Measurements from ENCODE around the gene ESR2.

ESR2 gene

DNA sequence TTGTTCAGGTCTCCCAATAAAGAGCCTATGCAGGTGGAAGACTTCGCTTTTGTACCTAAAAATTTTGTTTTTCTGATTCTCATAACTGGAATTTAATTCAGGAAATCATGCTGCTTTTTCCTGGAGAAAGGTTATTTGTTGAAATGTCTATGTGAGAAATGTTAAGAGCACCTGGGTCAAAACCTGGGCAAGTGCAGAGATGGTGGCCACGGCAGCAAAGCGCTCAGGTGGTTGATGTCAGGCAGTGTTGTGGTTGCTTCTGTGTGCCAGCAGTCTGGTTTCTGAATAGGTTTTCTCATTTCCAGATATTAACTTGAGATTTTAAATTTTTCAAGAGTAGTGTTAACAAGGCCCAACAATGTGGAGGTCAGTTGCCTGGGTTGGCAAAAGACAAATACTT lies 96.2 kb downstream of the ESR2 start:
- Histone ChIP-seq H3K27me3 (ENCODE audit: control insufficient read depth in 3 of 3, insufficient read depth in 3 of 3, low read depth in 1 of 3, low read length in 3 of 3) (no peaks in the 10 kb centered on the region), H2BK12ac (ENCODE audit: low read length) (no peak overlapping the region), H3K14ac (ENCODE audit: low read length) (no peak overlapping the region), H3K4me1 (ENCODE audit: control insufficient read depth in 2 of 2, insufficient read depth in 1 of 2, low read depth in 1 of 2, low read length in 2 of 2) (peaks cover 15 to 25% of the 10 kb centered on the region in 2 donors), H3K36me3 (replicated peaks in 1 of 2; ENCODE audit: control insufficient read depth in 2 of 2, insufficient read depth in 2 of 2, low read length in 2 of 2) (peaks cover 1 to 15% of the 10 kb centered on the region in 2 donors), H3K18ac (ENCODE audit: low read length) (no peak overlapping the region), H3K23ac (ENCODE audit: low read depth, low read length, poor library complexity) (no peak overlapping the region), H3K79me1 (ENCODE audit: low read depth, low read length) (no peaks in the 10 kb centered on the region), H3K4me3 (ENCODE audit: low read length in 2 of 2) (no peak overlapping the region), H2BK15ac (ENCODE audit: low read length) (no peak overlapping the region), H3K4me2 (ENCODE audit: insufficient read depth, low read length, poor library complexity, severe bottlenecking) (no peak overlapping the region), H2AK5ac (ENCODE audit: low read depth, low read length) (no peak overlapping the region), H3K27ac (replicated peaks; ENCODE audit: low read length) (no peak overlapping the region), H2BK5ac (ENCODE audit: low read length) (no peak overlapping the region), H3K9ac (ENCODE audit: low read depth, low read length, poor library complexity) (no peak overlapping the region), H2BK120ac (ENCODE audit: low read depth, low read length) (no peak overlapping the region), H3K4ac (ENCODE audit: low read length) (no peak overlapping the region), H2AFZ (ENCODE audit: low read length) (no peak overlapping the region), H3K9me3 (replicated peaks in 1 of 2; ENCODE audit: control insufficient read depth in 2 of 2, insufficient read depth in 1 of 2, low read depth in 1 of 2, low read length in 2 of 2) (peaks cover 0 to under 1% of the 10 kb centered on the region in 2 donors), H4K91ac (ENCODE audit: low read depth, low read length, poor library complexity) (no peak overlapping the region), H4K8ac (ENCODE audit: low read depth, low read length) (no peak overlapping the region)
- DNase-seq (ENCODE audit: low spot score), result no peak
- no CpG with 5 or more reads among the region's 3 CpGs for WGBS, 2 donors (ENCODE audit: extremely low coverage in 2 of 2, insufficient read length in 2 of 2, insufficient replicate concordance in 1 of 2)

DNA sequence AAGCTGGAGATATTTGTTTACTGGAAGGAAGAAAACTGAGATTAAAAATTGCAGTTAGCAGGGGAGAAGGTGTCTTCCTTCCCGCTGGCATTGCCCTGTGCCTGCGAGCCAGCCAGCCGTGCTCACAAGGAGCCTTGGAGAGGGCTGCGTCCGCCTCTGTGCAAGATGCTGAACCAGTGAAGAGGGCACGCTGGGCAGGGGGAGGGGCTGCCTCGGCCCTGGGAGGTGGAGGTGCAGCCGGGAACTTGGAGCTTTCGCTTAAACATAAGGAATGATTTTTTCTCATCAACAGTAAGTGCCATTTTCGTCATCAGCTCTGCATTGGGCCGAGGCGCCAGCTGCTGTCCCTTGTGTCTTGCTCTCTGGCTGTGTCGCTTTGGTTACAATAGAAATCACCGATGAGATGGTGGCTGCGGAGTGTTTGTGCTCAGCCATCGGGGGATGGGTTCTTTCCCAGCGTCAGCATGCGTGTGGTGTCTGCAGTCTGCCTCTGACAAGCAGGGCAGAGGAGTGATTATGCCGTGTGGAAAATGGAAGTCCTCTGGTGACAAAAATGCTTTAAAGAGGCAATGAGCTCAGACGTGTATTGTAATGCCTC lies 97.3 kb downstream of the ESR2 start:
- Histone ChIP-seq H3K36me3 (replicated peaks in 1 of 2; ENCODE audit: control insufficient read depth in 2 of 2, insufficient read depth in 2 of 2, low read length in 2 of 2) (peaks cover 2 to 12% of the 10 kb centered on the region in 2 donors), H3K27ac (replicated peaks; ENCODE audit: low read length) (no peak overlapping the region), H3K18ac (ENCODE audit: low read length) (peak overlapping the region; percentile 15), H2BK5ac (ENCODE audit: low read length) (no peak overlapping the region), H3K79me1 (ENCODE audit: low read depth, low read length) (no peaks in the 10 kb centered on the region), H4K91ac (ENCODE audit: low read depth, low read length, poor library complexity) (no peak overlapping the region), H3K23ac (ENCODE audit: low read depth, low read length, poor library complexity) (no peak overlapping the region), H2BK12ac (ENCODE audit: low read length) (no peak overlapping the region), H3K9ac (ENCODE audit: low read depth, low read length, poor library complexity) (no peak overlapping the region), H2AK5ac (ENCODE audit: low read depth, low read length) (no peak overlapping the region), H3K14ac (ENCODE audit: low read length) (no peak overlapping the region), H3K9me3 (replicated peaks in 1 of 2; ENCODE audit: control insufficient read depth in 2 of 2, insufficient read depth in 1 of 2, low read depth in 1 of 2, low read length in 2 of 2) (peaks cover 0 to 2% of the 10 kb centered on the region in 2 donors), H2AFZ (ENCODE audit: low read length) (peak overlapping the region; percentile 90), H3K4me1 (ENCODE audit: control insufficient read depth in 2 of 2, insufficient read depth in 1 of 2, low read depth in 1 of 2, low read length in 2 of 2) (peaks cover 19 to 25% of the 10 kb centered on the region in 2 donors), H3K4me3 (ENCODE audit: low read length in 2 of 2) (peak overlapping the region; percentile 51 to 74), H4K8ac (ENCODE audit: low read depth, low read length) (no peak overlapping the region), H3K27me3 (ENCODE audit: control insufficient read depth in 3 of 3, insufficient read depth in 3 of 3, low read depth in 1 of 3, low read length in 3 of 3) (no peaks in the 10 kb centered on the region), H3K4ac (ENCODE audit: low read length) (no peak overlapping the region), H2BK120ac (ENCODE audit: low read depth, low read length) (no peak overlapping the region), H2BK15ac (ENCODE audit: low read length) (no peak overlapping the region), H3K4me2 (ENCODE audit: insufficient read depth, low read length, poor library complexity, severe bottlenecking) (peak overlapping the region; percentile 64)
- no CpG with 5 or more reads among the region's 20 CpGs for WGBS, 2 donors (ENCODE audit: extremely low coverage in 2 of 2, insufficient read length in 2 of 2, insufficient replicate concordance in 1 of 2)
- peak; percentile 51 for DNase-seq (ENCODE audit: low spot score)

GRCh38 chr14:64196056-64196455 lies 98.1 kb downstream of the ESR2 start:
- Histone ChIP-seq H3K4me1 (ENCODE audit: control insufficient read depth in 2 of 2, insufficient read depth in 1 of 2, low read depth in 1 of 2, low read length in 2 of 2) (peaks cover 19 to 25% of the 10 kb centered on the region in 2 donors), H3K4me3 (ENCODE audit: low read length in 2 of 2) (no peak overlapping the region), H3K79me1 (ENCODE audit: low read depth, low read length) (no peaks in the 10 kb centered on the region), H3K36me3 (replicated peaks in 1 of 2; ENCODE audit: control insufficient read depth in 2 of 2, insufficient read depth in 2 of 2, low read length in 2 of 2) (peaks cover 2 to 18% of the 10 kb centered on the region in 2 donors), H2BK5ac (ENCODE audit: low read length) (no peak overlapping the region), H4K8ac (ENCODE audit: low read depth, low read length) (no peak overlapping the region), H3K23ac (ENCODE audit: low read depth, low read length, poor library complexity) (no peak overlapping the region), H3K18ac (ENCODE audit: low read length) (no peak overlapping the region), H3K27ac (replicated peaks; ENCODE audit: low read length) (no peak overlapping the region), H3K9me3 (replicated peaks in 1 of 2; ENCODE audit: control insufficient read depth in 2 of 2, insufficient read depth in 1 of 2, low read depth in 1 of 2, low read length in 2 of 2) (peaks cover 0 to 2% of the 10 kb centered on the region in 2 donors), H2AK5ac (ENCODE audit: low read depth, low read length) (no peak overlapping the region), H2BK120ac (ENCODE audit: low read depth, low read length) (no peak overlapping the region), H3K27me3 (ENCODE audit: control insufficient read depth in 3 of 3, insufficient read depth in 3 of 3, low read depth in 1 of 3, low read length in 3 of 3) (no peaks in the 10 kb centered on the region), H2BK15ac (ENCODE audit: low read length) (no peak overlapping the region), H2BK12ac (ENCODE audit: low read length) (peak overlapping the region; percentile 46), H3K4ac (ENCODE audit: low read length) (no peak overlapping the region), H3K4me2 (ENCODE audit: insufficient read depth, low read length, poor library complexity, severe bottlenecking) (no peak overlapping the region), H2AFZ (ENCODE audit: low read length) (no peak overlapping the region), H4K91ac (ENCODE audit: low read depth, low read length, poor library complexity) (no peak overlapping the region), H3K9ac (ENCODE audit: low read depth, low read length, poor library complexity) (no peak overlapping the region), H3K14ac (ENCODE audit: low read length) (no peak overlapping the region)
- no peak for DNase-seq (ENCODE audit: low spot score)
- no CpG with 5 or more reads among the region's 5 CpGs for WGBS, 2 donors (ENCODE audit: extremely low coverage in 2 of 2, insufficient read length in 2 of 2, insufficient replicate concordance in 1 of 2)

GRCh38 chr14:64195199-64195598 lies 99.0 kb downstream of the ESR2 start:
- Histone ChIP-seq H2AK5ac (ENCODE audit: low read depth, low read length) (no peak overlapping the region), H4K8ac (ENCODE audit: low read depth, low read length) (no peak overlapping the region), H3K23ac (ENCODE audit: low read depth, low read length, poor library complexity) (no peak overlapping the region), H3K4me1 (ENCODE audit: control insufficient read depth in 2 of 2, insufficient read depth in 1 of 2, low read depth in 1 of 2, low read length in 2 of 2) (peaks cover 16 to 21% of the 10 kb centered on the region in 2 donors), H4K91ac (ENCODE audit: low read depth, low read length, poor library complexity) (no peak overlapping the region), H3K27ac (replicated peaks; ENCODE audit: low read length) (no peak overlapping the region), H3K4me2 (ENCODE audit: insufficient read depth, low read length, poor library complexity, severe bottlenecking) (no peak overlapping the region), H3K27me3 (ENCODE audit: control insufficient read depth in 3 of 3, insufficient read depth in 3 of 3, low read depth in 1 of 3, low read length in 3 of 3) (no peaks in the 10 kb centered on the region), H2BK5ac (ENCODE audit: low read length) (no peak overlapping the region), H2BK12ac (ENCODE audit: low read length) (no peak overlapping the region), H3K4me3 (ENCODE audit: low read length in 2 of 2) (no peak overlapping the region), H3K14ac (ENCODE audit: low read length) (no peak overlapping the region), H3K9me3 (replicated peaks in 1 of 2; ENCODE audit: control insufficient read depth in 2 of 2, insufficient read depth in 1 of 2, low read depth in 1 of 2, low read length in 2 of 2) (peaks cover 0 to 2% of the 10 kb centered on the region in 2 donors), H3K9ac (ENCODE audit: low read depth, low read length, poor library complexity) (no peak overlapping the region), H3K4ac (ENCODE audit: low read length) (no peak overlapping the region), H2BK120ac (ENCODE audit: low read depth, low read length) (no peak overlapping the region), H2AFZ (ENCODE audit: low read length) (no peak overlapping the region), H3K79me1 (ENCODE audit: low read depth, low read length) (no peaks in the 10 kb centered on the region), H2BK15ac (ENCODE audit: low read length) (no peak overlapping the region), H3K18ac (ENCODE audit: low read length) (no peak overlapping the region), H3K36me3 (replicated peaks in 1 of 2; ENCODE audit: control insufficient read depth in 2 of 2, insufficient read depth in 2 of 2, low read length in 2 of 2) (peaks cover 7 to 18% of the 10 kb centered on the region in 2 donors)
- no CpG with 5 or more reads among the region's 2 CpGs for WGBS, 2 donors (ENCODE audit: extremely low coverage in 2 of 2, insufficient read length in 2 of 2, insufficient replicate concordance in 1 of 2)
- no peak for DNase-seq (ENCODE audit: low spot score)

Measured in neuronal stem cell (in vitro differentiated cells).